GM18907 (cell line): ENCODE data around the gene MTA1.

Experiments used
- ATAC-seq: cut with Tn5 transposase; IDR thresholded peaks from one replicate; pipeline ENCODE4 v1.9.1; 2021; ENCODE audit warnings: mild to moderate bottlenecking, moderate library complexity; ENCODE audit not compliant: unreplicated experiment

Gene MTA1

DNA sequence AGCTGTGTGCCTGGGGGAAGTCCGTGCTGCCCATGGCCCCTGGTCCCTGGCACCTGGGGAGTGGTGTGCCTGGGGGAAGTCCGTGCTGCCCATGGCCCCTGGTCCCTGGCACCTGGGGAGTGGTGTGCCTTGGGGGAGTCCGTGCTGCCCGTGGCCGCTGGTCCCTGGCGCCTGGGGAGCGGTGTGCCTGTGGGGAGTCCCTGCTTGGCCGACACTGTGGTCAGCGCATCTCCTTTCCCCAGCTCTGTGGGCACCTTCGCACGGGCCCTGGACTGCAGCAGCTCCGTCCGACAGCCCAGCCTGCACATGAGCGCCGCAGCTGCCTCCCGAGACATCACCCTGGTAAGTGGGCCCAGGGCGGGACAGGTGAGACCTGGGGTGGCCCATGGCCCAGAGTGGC is 40.5 kb downstream of the MTA1 start:
- no peak for ATAC-seq

GRCh38 chr14:105460616-105461015 is 41.0 kb downstream of the MTA1 start:
- no peak for ATAC-seq

DNA sequence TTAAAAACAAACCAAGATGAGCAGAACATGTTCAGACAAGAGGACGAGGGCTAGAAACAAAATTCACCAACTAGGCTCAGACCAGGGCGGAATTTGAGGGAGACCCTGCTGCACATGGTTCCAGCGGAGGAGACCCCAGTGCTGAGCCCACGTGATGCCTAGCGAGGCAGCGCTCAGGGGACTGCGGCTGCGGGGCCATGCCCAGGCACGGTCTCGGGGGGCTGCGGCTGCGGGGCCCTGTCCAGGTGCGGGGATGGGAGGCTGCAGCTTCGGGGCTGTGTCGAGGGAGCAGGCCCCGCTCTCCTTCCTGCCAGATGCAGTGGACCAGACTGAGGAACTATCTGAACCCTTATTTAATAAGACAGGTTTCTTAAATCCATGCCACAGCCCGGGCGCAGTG is 42.3 kb downstream of the MTA1 start:
- no peak for ATAC-seq

- ATAC-seq: no peak
These were observed 44.9 kb downstream of the MTA1 start for GRCh38 chr14:105464501-105464900.

GRCh38 chr14:105465209-105466031 is 45.8 kb downstream of the MTA1 start:
- ATAC-seq: no peak

DNA sequence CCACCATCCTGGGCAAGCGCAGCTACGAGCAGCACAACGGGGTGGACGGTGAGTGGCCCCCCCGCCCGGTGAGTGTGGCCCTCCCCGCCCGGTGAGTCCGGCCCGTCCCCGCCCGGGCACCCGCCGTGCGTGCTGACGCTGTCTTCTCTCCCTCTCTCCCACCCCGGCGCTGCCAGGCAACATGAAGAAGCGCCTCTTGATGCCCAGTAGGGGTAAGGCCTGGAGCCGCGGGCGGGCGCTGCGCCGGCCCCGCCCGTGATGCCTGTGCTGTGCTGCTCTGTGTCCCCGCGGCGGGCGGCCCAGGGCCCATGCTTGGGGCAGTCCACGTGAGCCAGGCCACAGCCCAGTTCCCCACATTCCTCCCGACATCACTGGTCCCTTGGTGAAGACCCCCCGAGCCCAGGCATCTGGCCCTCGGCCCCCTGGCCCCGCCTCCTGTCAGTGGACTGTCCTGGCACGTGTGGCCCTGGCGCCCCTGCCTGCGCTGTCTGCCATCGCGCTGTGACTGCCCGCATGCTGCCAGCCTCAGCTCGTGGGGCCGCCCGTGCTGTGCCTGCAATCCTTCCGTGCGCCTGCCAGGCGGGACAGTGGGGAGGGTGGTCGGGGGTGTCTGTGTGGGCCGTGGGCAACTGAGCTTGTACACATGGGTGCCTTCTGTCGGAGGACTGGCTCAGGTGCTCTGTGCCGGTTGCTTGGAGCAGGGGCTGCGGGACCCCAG is 47.1 kb downstream of the MTA1 start:
- ATAC-seq: no peak

- ATAC-seq: no peak
These were observed 47.8 kb downstream of the MTA1 start for GRCh38 chr14:105467249-105467941.

GRCh38 chr14:105467942-105468471 is 48.4 kb downstream of the MTA1 start:
- no peak for ATAC-seq

DNA sequence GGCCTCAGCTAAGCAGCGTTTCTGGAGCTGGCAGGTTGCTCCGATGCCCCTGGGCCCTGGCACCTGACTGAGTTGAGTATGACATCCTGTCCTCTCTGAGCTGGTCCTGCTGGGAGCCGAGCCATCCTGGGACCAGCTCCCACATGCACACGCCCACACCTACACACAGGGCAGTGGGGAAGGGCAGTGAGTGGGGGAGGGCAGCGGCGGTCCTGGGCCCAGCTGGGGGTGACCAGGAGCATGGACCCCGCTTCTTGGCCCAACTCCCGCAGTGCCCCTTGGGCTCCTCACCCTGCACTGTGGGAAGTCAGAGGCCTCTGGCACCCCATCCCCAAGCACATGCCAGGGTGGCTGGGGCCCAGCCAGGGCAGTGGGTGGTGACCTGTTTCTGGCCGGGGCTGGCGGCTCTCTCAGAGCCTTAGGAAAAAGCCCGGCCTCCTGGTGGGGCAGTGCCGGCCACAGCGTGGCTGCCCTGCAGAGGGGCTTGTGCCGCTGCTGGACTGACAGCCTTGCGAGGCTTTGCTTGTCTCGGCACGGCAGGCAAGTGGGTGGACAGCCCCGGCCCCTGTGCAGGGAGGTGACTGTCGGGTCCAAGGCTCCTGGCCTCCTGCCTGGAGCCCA is 49.1 kb downstream of the MTA1 start:
- no peak for ATAC-seq

GRCh38 chr14:105469456-105470349 is 50.1 kb downstream of the MTA1 start:
- no peak for ATAC-seq

DNA sequence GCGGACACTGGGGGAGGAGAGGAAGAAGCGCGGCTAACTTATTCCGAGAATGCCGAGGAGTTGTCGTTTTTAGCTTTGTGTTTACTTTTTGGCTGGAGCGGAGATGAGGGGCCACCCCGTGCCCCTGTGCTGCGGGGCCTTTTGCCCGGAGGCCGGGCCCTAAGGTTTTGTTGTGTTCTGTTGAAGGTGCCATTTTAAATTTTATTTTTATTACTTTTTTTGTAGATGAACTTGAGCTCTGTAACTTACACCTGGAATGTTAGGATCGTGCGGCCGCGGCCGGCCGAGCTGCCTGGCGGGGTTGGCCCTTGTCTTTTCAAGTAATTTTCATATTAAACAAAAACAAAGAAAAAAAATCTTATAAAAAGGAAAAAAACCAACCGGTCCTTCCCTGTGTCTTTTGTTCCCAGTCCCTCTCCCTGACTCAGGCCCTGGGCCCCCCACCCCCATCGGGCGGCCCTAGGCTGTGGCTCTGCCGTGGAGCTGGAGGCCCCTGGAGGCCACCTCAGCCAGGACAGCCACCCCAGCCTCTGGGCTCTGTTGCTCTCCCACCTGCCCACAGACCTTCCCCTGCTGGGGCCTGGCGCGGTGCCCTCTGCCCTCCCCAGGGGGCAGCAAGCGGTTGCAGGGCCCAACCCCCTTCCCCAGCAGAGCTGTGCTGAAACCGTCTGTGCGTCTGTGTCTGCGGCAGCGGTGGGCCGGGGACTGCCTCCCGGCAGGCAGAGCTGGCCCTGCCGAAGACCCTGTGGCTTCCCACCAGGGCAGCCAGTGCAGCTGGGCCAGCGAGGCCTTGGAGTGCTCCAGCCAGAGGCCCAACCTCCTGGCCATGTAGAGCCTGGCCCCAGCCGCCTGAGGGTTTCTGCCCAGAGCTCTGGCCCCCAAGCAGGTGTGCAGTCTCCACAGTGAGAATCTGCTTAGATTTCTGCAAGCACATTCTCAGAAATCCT is 51.0 kb downstream of the MTA1 start:
- no peak for ATAC-seq

DNA sequence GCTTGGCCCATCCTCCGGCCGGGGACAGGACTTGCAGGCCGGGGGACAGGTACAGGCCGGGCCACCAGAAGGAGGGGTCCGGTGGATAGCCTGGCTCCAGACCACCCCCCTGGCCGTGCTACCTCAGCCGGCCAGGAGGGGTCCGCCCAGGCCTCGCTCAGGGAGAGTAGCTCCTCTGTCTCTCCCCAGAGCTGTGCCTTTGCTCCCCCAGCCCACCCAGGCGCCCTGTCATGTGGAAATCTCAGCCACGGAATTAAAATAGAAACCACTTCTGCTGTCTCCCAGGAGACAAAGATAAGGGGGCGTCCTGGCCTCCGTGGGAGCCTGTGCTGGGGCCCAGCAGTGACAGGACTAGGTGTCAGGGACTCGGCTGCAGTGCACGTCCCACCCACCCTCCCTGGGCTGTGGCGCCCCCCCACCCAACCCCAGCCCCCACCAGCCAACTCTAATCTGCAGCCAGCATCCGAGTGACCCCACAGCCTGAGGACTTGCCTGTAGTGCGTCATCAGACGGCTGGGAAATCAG is 51.7 kb downstream of the MTA1 start:
- ATAC-seq: no peak

- no peak for ATAC-seq
These were observed 52.3 kb downstream of the MTA1 start for GRCh38 chr14:105471823-105472485.

DNA sequence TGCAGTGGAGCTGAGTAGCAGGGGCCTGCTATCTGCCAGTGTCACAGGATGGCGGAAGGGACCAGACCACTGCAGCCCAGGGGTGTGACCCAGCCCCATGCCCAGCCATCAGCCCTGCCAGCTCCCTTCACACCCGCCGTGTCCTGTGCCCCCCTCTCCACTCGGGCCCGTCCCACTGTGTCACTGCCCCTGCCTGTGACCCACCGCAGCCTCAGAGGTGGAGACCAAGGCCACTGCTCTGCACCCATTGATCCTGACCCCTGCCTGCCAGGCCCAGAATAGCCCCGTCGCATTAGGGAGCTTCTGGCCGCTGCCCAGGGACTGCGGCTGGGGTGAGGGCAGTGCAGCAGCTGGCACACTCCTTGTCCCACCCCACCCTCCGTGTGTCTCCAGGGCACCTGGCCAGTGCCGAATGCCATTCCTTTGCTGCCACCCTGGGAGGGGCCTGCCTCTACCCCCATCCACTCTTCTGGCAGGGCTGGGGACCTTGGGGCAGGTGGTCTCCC is 52.9 kb downstream of the MTA1 start:
- ATAC-seq: no peak

DNA sequence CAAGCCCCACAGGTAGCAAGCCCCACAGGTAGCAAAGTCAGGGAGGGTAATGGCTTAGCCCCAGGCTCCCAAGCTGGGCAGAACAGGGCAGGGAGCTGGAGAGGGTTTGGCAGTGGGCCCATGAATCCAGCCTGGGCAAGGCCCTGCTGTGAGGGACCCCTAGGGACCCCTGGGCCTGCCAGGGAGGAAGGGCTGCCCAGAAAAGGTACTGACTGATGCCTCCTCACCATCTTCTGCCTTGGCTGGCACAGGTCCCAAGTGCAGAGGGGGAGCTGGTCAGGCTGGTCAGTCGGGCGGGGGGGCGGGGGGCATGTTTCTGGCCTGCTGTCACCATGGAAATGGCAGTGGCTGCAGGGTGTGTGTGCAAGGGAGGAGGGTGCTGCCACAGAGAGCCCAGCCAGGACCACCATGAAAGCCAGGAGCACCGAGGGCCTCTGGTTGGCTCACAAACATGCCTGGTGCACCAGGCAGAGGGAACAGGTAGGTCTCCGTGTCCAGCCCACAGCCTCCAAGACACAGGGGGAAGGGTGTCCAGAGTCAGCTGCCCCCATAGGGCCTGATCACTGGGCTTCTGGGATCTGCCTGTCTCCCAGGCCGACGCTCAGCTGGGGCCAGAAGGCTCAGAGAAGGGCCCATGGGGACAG is 53.5 kb downstream of the MTA1 start:
- no peak for ATAC-seq

DNA sequence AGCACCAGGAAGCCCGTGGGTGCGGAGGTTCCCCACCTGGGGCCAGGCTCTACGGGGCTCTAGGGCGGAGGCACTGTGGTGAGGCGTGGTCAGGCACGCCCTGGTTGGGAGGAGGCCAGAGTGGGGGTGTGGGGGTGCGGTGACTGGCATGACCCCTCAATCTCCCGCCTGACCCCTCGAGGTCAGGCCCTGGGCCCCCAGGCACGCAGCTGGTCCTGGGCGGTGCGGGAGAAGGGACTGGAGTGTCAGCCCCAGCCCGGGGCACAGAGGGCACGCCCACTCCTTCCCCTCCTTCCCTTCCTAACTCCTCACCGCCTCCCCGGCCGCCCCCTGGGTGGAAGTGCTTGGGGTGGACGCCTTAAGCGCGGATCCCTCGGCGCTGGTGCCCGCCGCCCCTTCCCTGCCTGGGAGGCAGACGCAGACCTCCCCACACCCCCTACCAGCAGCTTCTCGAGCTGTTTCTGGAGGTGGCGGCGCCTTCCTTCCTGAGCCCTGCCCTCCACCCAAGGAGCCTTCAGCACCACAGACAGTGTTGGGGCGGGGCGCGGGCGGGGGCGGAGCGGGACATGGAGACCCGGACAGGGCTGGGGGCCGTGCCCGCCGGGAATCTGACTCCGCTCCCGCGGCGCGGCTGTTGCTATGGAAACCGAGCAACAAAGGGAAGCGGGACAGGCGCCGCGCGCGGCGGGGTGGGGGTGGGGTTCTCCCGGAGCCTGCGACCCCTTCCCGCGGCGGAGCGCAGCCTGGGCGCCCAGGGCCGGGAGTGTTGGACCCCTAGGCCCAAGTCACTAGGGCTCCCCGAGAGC is 54.3 kb downstream of the MTA1 start:
- ATAC-seq: no peak
